Spinal cord (tissue), 10 donors: Measurements from ENCODE around the gene RET. TPM values are rescaled to one million over a fixed set of nuclear protein-coding genes. Genes with fewer than 3 reads are reported as not detected.

ENCODE experiments used
- DNase-seq, 6 donors: peaks; one replicate each; pipeline versions ENCODE4 v3.0.0 to v3.0.0-alpha.2; 2013 to 2015; ENCODE audit warnings: low spot score in 6 of 6, low read depth in 4 of 6
- H3K27ac ChIP-seq: one replicate; pipeline ENCODE4 v1.5.1; 2013; ENCODE audit warnings: low read depth, low read length, control low read depth
- H3K27me3 ChIP-seq: one replicate; pipeline ENCODE4 v1.6.1; 2013; ENCODE audit warnings: low read length; ENCODE audit not compliant: control insufficient read depth, insufficient read depth
- H3K36me3 ChIP-seq: one replicate; pipeline ENCODE4 v1.6.1; 2013; ENCODE audit warnings: low read length; ENCODE audit not compliant: control insufficient read depth, insufficient read depth
- H3K4me1 ChIP-seq: one replicate; pipeline ENCODE4 v1.6.1; 2013; ENCODE audit warnings: low read length; ENCODE audit not compliant: control insufficient read depth, insufficient read depth
- H3K4me3 ChIP-seq: one replicate; pipeline ENCODE4 v1.5.1; 2013; ENCODE audit warnings: low read depth, low read length, control low read depth
- H3K9me3 ChIP-seq: one replicate; pipeline ENCODE4 v1.6.1; 2013; ENCODE audit warnings: low read length; ENCODE audit not compliant: control insufficient read depth, insufficient read depth
- WGBS: methylation state at CpG from one replicate; pipeline ENCODE4 v1.1.5; 2013; ENCODE audit warnings: missing lambda C conversion rate; ENCODE audit not compliant: insufficient coverage; 5-methylcytosine and 5-hydroxymethylcytosine counted together
- polyA plus RNA-seq, 2 donors: library from polyadenylated mRNA; unstranded; fragments of 120-200 nt; gene quantifications; one replicate each; pipeline ENCODE4 v1.2.1, GENCODE V29; 2013; ENCODE audit not compliant: insufficient read length in 2 of 2
- total RNA-seq, 2 donors: library from RNA; depleted of rRNA in 1 of 2; stranded (reverse); fragments of 120-200 nt in 1 of 2; fragments of >200 nt in 1 of 2; gene quantifications; one replicate each; pipeline versions ENCODE4 v1.2.3 to v1.2.4, GENCODE V29; 2013 to 2014
- donor health status: healthy.

The RET gene
- total and polyA plus RNA-seq, 4 donors, result 9.5 to 49.9 (median 38.4) TPM

DNA sequence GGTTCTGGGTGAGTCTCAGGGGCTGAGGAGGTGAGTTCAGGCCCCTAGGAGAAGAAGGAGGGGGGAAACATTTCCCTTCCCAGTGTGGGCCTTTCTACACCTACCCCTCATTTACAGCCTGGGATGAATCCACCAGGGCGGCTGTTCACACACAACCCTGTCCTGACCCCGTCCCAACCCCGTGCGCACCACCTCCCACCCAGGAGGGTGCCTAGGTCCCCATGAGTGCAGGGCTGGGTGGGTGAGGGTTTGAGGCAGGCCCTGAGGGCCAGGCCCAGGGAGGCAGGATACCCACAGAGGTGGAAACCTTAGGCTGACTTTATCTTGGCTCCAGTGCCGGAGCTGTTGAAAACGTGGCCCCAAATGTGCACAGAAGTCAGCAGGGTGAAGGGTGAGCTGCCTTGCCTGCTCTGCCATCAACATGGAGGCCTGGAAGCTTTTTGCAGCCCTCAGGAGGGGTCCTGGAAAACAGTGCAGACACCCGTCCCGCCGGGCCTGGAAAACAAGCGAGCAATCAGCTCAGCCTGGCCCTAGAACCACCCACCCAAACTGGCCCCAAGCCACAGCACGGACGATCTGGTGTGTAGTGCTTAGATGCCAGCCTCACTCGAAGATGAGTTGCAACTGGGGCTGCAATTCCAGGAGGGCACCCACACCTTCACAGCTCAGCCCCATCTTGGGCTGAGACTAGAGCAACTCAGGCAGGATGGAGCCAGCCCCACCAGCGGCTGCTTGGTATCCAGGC is 9.3 kb upstream of the RET start:
- H3K27ac ChIP-seq, result no peak overlapping the region
- WGBS, result 85% methylated on average over 11 of the region's 14 CpGs
- H3K36me3 ChIP-seq, result no peaks in the 10 kb centered on the region
- H3K9me3 ChIP-seq, result no peaks in the 10 kb centered on the region
- no peak overlapping the region for H3K4me3 ChIP-seq
- H3K27me3 ChIP-seq, result no peaks in the 10 kb centered on the region
- H3K4me1 ChIP-seq, result peaks cover 14% of the 10 kb centered on the region
- no peak for DNase-seq

DNA sequence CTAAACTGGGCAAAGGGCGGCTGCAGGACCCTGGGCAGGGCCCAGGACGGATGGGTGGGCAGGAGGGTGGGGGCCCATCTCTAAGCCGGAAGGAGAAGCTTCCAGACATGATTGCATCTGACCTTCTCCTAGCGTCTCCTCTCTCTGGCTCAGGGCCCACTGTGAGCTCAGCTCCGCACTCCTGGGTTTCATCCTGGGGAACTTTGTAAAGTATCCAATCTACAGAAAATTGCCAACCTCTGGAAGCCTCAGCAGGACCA is 8.8 kb upstream of the RET start:
- Histone ChIP-seq H3K4me1 (peaks cover 14% of the 10 kb centered on the region), H3K27me3 (no peaks in the 10 kb centered on the region), H3K36me3 (no peaks in the 10 kb centered on the region), H3K27ac (no peak overlapping the region), H3K4me3 (no peak overlapping the region), H3K9me3 (no peaks in the 10 kb centered on the region)
- no peak for DNase-seq
- 83% methylated on average over 5 of the region's 5 CpGs for WGBS

DNA sequence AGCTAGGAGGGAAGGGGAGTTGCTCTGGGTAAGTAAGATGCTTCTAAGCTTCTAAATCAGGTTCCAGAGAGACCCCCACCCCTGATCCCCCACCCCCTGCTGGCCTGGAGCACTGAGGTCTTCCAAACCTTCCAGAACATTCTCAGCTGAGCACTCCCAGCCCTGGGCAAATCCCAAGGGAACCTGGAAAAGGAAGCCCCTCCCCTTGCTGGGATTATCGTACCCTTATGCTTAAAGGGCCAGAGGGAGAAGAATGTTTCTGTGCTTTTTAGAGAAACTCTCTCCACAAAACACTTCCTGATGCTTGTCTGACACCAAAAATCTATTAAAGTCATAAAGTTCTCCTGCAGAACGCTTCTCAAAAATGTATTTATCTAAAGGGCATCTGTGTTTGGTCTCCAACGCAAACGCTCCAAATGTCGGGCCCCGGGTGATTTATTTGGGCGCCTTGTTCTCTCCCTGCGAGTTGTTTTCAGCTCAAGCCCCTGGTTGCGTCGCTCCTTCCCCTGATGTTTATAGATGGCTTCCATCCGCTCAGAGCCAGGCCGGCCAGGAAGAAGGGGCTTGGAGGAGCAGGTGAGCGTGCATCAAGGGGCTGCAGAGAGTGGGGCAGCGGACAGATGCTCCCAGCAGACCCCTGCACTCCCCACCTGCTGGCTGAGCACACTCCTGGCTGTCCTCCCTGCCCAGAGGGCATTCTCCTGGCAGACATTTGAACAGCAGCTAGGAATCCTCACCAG is 8.2 kb upstream of the RET start:
- Histone ChIP-seq H3K4me1 (peaks cover 14% of the 10 kb centered on the region), H3K27me3 (peaks cover 2% of the 10 kb centered on the region), H3K36me3 (no peaks in the 10 kb centered on the region), H3K27ac (no peak overlapping the region), H3K4me3 (no peak overlapping the region), H3K9me3 (no peaks in the 10 kb centered on the region)
- WGBS, result 59% methylated on average over 13 of the region's 14 CpGs
- no peak for DNase-seq

DNA sequence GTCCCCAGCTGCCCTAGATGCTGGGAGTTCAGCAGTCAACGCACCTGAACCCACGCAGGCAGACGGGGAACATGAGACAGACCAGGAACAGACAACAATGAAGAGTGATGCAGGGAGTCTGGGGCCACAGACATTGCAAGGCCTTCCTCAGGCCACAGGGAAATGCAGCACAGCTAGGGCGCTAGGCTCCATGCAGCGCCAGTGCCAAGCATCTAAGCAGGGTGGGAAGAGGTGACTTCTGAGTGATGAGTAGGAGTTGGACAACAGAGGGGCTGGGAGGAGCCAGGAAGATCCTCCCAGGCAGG is 7.7 kb upstream of the RET start:
- Histone ChIP-seq H3K4me3 (no peak overlapping the region), H3K27me3 (peaks cover 3% of the 10 kb centered on the region), H3K36me3 (no peaks in the 10 kb centered on the region), H3K9me3 (no peaks in the 10 kb centered on the region), H3K4me1 (peaks cover 14% of the 10 kb centered on the region), H3K27ac (no peak overlapping the region)
- no peak for DNase-seq
- WGBS, result 86% methylated on average over 5 of the region's 5 CpGs

DNA sequence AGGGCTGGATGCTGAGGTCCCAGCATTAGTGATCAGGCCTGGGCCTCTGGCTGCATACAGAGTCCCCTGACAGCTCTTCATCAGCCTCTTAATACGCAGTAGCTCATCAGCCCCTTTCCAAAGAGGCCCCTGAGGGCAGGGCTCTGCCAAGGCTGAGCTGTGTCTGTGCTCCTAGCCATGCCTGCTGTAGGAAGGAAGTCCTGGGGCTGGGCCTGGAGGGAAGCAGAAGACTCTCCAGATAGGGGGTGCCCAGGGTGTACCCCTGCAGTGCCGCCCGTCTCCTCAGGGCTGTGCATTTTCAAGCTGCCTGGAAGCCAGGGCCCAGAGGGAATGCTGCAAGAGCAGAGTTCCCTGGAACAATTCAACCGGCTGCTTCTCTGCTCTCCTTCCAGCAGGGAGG is 7.3 kb upstream of the RET start:
- Histone ChIP-seq H3K4me3 (no peak overlapping the region), H3K27ac (no peak overlapping the region), H3K4me1 (peaks cover 14% of the 10 kb centered on the region), H3K36me3 (no peaks in the 10 kb centered on the region), H3K9me3 (no peaks in the 10 kb centered on the region), H3K27me3 (peaks cover 3% of the 10 kb centered on the region)
- DNase-seq, result peak in 1 of 6 donors; percentile 67
- WGBS, result 52% methylated on average over 4 of the region's 4 CpGs

DNA sequence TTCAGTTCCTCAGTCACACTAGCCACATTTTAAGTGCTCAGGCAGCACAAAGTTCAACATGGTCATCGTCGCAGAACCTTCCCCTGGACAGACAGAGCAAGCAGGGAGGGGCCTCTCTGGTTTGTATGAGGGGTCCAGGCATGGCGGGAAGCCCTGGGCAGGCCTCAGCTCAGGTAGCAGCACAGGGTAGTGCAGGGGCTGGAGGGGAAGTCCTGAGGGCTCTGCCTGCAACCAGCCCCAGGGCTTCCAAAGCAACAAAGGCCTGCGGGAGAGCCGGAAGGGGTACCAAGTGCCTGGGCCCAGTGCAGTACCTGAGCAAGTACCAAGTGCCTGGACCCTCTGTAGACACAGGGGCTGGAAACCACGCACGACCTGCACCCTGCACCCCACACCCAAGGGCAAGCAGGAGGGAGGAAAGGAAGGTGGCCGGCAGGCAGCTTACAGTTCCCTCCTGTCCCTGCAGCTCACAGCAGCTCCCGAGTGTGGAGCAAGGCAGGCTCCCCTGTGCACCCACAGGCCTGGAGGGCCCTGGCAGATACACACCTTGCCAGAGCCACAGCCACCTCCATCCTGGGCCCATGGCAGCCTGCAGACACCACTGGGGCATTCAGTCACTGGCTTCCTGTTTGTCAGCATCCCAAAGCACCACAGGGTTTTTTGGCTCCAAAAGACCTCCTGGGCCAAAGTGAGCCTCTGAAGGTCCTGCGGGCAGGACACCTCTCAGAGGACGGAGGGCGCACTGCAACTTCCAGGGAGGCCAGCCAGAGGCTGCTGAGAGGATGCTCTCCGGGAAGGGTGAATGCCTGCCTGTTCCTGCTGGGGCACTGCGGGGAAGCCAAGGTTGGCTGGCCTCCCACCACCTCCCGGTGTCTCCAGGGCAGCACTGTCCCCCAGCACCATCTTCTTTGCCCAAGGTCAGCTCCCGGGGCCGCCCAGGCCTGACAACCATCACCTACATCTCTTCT is 6.5 kb upstream of the RET start:
- Histone ChIP-seq H3K27ac (no peak overlapping the region), H3K27me3 (peaks cover 8% of the 10 kb centered on the region), H3K4me1 (peaks cover 14% of the 10 kb centered on the region), H3K4me3 (no peak overlapping the region), H3K9me3 (no peaks in the 10 kb centered on the region), H3K36me3 (no peaks in the 10 kb centered on the region)
- DNase-seq, result no peak
- 85% methylated on average over 16 of the region's 17 CpGs for WGBS

DNA sequence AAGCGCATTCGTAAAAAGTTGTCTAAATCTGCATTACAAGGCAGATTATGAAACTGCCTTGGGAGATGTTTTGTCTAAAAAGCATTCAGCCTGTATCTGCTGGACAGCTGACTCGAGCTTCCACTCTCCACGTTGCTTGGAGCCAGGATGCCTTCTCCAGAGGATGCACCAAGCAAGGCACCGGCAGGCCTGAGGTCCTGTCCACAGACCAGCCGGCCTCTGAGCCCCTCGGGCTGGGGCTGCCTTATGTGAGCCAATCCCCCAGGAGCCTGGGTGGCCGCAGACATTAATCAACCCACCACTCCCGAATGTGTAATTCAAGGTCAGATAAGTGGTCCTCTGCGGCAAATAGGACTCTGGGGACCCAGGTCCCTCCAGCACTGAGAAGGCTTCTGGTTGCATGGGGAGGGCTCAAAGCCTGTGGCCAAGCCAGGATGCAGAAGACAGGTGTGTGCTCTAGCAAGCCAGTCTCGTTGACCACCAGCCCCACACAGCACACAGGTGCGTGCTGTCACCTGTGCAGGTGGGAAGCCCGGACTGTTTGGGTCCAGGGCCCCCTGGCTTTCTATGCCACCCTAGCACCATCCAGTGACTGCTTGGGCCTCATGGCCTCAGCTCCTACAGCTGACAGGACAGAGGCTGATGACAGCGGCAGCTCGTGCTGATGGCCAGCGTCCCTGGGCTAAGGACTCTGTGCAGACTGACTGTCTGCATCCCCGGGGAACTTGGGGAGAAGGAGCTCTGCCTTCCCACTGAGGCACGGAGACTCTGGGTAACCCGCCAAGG is 4.8 kb upstream of the RET start:
- no peaks in the 10 kb centered on the region for H3K36me3 ChIP-seq
- H3K4me1 ChIP-seq, result peaks cover 23% of the 10 kb centered on the region
- no peaks in the 10 kb centered on the region for H3K9me3 ChIP-seq
- no peak overlapping the region for H3K4me3 ChIP-seq
- H3K27ac ChIP-seq, result no peak overlapping the region
- peaks cover 19% of the 10 kb centered on the region for H3K27me3 ChIP-seq
- DNase-seq, result no peak
- WGBS, result 71% methylated on average over 18 of the region's 19 CpGs

DNA sequence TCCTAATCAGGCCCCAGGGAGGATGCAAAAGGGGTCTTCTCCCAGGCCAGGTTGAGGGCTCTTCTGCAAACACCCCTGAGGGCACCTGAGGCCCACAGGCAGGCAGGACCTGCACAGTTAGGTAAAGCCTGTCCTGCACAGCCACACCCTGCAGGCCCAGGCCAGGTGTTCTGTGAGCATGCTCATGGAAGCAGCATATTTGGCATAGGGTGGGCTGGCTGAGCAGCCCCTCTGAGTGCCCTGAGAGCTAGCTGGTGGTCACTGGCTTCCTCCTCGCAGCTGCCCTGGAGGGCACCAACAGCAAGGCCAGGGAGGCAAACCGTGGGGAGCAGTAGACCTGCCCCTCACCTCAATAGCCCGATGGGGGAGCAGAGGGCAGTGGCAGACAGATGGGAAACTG is 3.7 kb upstream of the RET start:
- no peaks in the 10 kb centered on the region for H3K9me3 ChIP-seq
- no peaks in the 10 kb centered on the region for H3K36me3 ChIP-seq
- DNase-seq, result no peak
- H3K27ac ChIP-seq, result no peak overlapping the region
- no peak overlapping the region for H3K4me3 ChIP-seq
- peaks cover 30% of the 10 kb centered on the region for H3K4me1 ChIP-seq
- H3K27me3 ChIP-seq, result peaks cover 24% of the 10 kb centered on the region
- WGBS, result 93% methylated on average over 3 of the region's 3 CpGs

DNA sequence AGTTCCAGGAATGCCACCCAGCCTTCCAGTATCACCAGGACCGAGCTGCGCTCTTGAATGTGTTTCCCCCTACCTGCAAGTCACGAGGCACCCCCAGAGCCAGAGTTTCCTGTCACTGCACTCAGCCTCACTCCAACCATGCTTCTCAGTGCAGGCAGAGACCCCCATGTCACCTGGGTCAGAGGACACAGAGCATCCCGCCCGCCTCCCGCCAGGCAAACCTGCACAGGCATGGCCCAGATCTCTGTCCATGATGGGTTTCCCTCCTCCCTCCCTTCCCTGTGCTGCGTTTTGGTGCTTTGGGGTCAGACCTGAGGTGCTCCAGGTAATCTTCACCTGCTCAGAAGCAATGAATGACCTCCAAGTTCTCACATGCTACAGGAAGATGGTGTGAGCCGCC is 3.1 kb upstream of the RET start:
- Histone ChIP-seq H3K36me3 (no peaks in the 10 kb centered on the region), H3K9me3 (no peaks in the 10 kb centered on the region), H3K4me1 (peaks cover 35% of the 10 kb centered on the region), H3K4me3 (no peak overlapping the region), H3K27ac (no peak overlapping the region), H3K27me3 (peaks cover 30% of the 10 kb centered on the region)
- no peak for DNase-seq
- WGBS, result 89% methylated on average over 7 of the region's 8 CpGs
